ENCODE data around the gene MT1HL1.

The MT1HL1 gene

GRCh38 chr1:237004116-237004515, at the start of gene MT1HL1:
MT1HL1 (minus strand) TSS chr1:237004441; CDS start chr1:237004372, 69 bp downstream.
- DNase-seq: no peak

- no peak for DNase-seq
Observed at GRCh38 chr1:237050915-237051314, 46.7 kb upstream of the MT1HL1 start.

- no peak for DNase-seq
Observed at GRCh38 chr1:237050185-237050584, 45.9 kb upstream of the MT1HL1 start.

GRCh38 chr1:237048803-237049202, 44.6 kb upstream of the MT1HL1 start:
- no peak for DNase-seq

- DNase-seq: no peak
Observed at GRCh38 chr1:237045278-237046016, 41.2 kb upstream of the MT1HL1 start.

- no peak for DNase-seq
Observed at GRCh38 chr1:237043846-237044636, 39.8 kb upstream of the MT1HL1 start.

GRCh38 chr1:237042892-237043576, 38.8 kb upstream of the MT1HL1 start:
- DNase-seq: no peak

- DNase-seq: no peak
Observed at GRCh38 chr1:237042526-237042891, 38.3 kb upstream of the MT1HL1 start.

- no peak for DNase-seq
Observed at GRCh38 chr1:237041795-237042525, 37.7 kb upstream of the MT1HL1 start, which contains the start of gene RYR2. RYR2 (plus strand) TSS chr1:237042184; CDS start chr1:237042522, 338 bp downstream.

GRCh38 chr1:237041461-237041794, 37.2 kb upstream of the MT1HL1 start:
- DNase-seq: no peak

GRCh38 chr1:237040823-237041222, 36.6 kb upstream of the MT1HL1 start:
- DNase-seq: no peak

- no peak for DNase-seq
Observed at GRCh38 chr1:237038211-237038610, 34.0 kb upstream of the MT1HL1 start.

GRCh38 chr1:237035759-237036158, 31.5 kb upstream of the MT1HL1 start:
- no peak for DNase-seq

GRCh38 chr1:237033804-237034203, 29.6 kb upstream of the MT1HL1 start:
- no peak for DNase-seq

- no peak for DNase-seq
Observed at GRCh38 chr1:237033061-237033460, 28.8 kb upstream of the MT1HL1 start.

GRCh38 chr1:237032029-237032428, 27.8 kb upstream of the MT1HL1 start:
- DNase-seq: no peak

GRCh38 chr1:237031480-237031879, 27.2 kb upstream of the MT1HL1 start:
- no peak for DNase-seq

GRCh38 chr1:237029850-237030535, 25.8 kb upstream of the MT1HL1 start:
- no peak for DNase-seq

- DNase-seq: no peak
Observed at GRCh38 chr1:237029240-237029639, 25.0 kb upstream of the MT1HL1 start.

GRCh38 chr1:237025358-237026074, 21.3 kb upstream of the MT1HL1 start:
- DNase-seq: no peak

- no peak for DNase-seq
Observed at GRCh38 chr1:237018896-237019295, 14.7 kb upstream of the MT1HL1 start.

GRCh38 chr1:237016626-237017025, 12.4 kb upstream of the MT1HL1 start:
- DNase-seq: no peak
